ENCODE results near the gene TMEM238.
"Not testable (repeated sequence)": the region's sequence is repeated elsewhere in the genome, so short reads cannot be mapped to it uniquely, and the experiment has no call there.

Gene TMEM238

DNA sequence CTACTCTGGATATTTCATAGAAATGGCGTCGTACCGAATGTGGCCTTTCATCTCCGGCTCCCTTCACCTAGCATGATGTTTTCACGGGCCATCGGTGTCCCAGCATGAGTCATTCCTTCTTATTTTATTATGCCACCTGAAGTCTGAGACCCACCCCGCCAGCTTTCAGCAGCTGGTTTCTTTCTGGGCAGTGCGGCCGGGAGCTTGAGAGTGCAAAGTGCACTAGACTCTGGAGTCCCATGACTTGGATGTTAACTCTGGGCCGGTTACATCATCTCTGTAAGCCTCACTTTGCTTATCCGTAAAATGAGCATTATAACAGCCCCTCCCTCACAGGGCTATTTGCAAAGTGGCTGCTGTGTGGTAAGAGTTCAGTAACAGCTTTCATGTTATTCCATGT is 50.2 kb downstream of the TMEM238 start:
- Histone ChIP-seq H3K9me2 (replicated peaks; ENCODE audit: control insufficient read depth, low read length) (no peaks in the 10 kb centered on the region), H3K79me2 (ENCODE audit: control insufficient read depth, low read length) (no peaks in the 10 kb centered on the region), H3K4me1 (ENCODE audit: control insufficient read depth, low read length) (peaks cover 9% of the 10 kb centered on the region), H3K9me3 (ENCODE audit: control insufficient read depth, insufficient read depth, low read length) (no peaks in the 10 kb centered on the region), H3K27ac (ENCODE audit: low read depth, low read length) (no peak overlapping the region), H4K20me1 (ENCODE audit: control insufficient read depth, insufficient read depth, low read depth, low read length) (no peaks in the 10 kb centered on the region), H3K4me3 (ENCODE audit: low read length) (no peak overlapping the region), H3K36me3 (ENCODE audit: control insufficient read depth, low read length) (no peaks in the 10 kb centered on the region), H3K4me2 (ENCODE audit: low read length) (no peak overlapping the region), H3K27me3 (ENCODE audit: control insufficient read depth, low read length) (peaks cover 21% of the 10 kb centered on the region), H3F3A (ENCODE audit: control insufficient read depth, insufficient read depth) (no peaks in the 10 kb centered on the region)
- TF ChIP-seq, protein P1, sequence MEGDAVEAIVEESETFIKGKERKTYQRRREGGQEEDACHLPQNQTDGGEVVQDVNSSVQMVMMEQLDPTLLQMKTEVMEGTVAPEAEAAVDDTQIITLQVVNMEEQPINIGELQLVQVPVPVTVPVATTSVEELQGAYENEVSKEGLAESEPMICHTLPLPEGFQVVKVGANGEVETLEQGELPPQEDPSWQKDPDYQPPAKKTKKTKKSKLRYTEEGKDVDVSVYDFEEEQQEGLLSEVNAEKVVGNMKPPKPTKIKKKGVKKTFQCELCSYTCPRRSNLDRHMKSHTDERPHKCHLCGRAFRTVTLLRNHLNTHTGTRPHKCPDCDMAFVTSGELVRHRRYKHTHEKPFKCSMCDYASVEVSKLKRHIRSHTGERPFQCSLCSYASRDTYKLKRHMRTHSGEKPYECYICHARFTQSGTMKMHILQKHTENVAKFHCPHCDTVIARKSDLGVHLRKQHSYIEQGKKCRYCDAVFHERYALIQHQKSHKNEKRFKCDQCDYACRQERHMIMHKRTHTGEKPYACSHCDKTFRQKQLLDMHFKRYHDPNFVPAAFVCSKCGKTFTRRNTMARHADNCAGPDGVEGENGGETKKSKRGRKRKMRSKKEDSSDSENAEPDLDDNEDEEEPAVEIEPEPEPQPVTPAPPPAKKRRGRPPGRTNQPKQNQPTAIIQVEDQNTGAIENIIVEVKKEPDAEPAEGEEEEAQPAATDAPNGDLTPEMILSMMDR (IDR thresholded peaks at IDR 0.05; ENCODE audit: low read depth, low read length, poor library complexity, severe bottlenecking) = no peak
- TF ChIP-seq EZH2phosphoT487 (IDR thresholded peaks at IDR 0.05; ENCODE audit: borderline replicate concordance, low read length) = no peak

- H3K27me3 ChIP-seq (ENCODE audit: control insufficient read depth, low read length) = peaks cover 15% of the 10 kb centered on the region
- H3K36me3 ChIP-seq (ENCODE audit: control insufficient read depth, low read length); H3K9me2 ChIP-seq (replicated peaks; ENCODE audit: control insufficient read depth, low read length); H3K9me3 ChIP-seq (ENCODE audit: control insufficient read depth, insufficient read depth, low read length); H3K4me3 ChIP-seq (ENCODE audit: low read length); H3K4me2 ChIP-seq (ENCODE audit: low read length); H4K20me1 ChIP-seq (ENCODE audit: control insufficient read depth, insufficient read depth, low read depth, low read length); H3K79me2 ChIP-seq (ENCODE audit: control insufficient read depth, low read length); H3F3A ChIP-seq (ENCODE audit: control insufficient read depth, insufficient read depth); H3K27ac ChIP-seq (ENCODE audit: low read depth, low read length); H3K4me1 ChIP-seq (ENCODE audit: control insufficient read depth, low read length): not testable (repeated sequence)
These were observed 54.3 kb downstream of the TMEM238 start for GRCh38 chr19:55329791-55330190.

Measured in DOHH2 (cell line).